AG09309 (cell line): ENCODE measurements around the gene CORO7.
A peak's percentile ranks its signal among the peaks of the same experiment; 100 is the strongest.

Source experiments
- DNase-seq: peaks from one replicate; pipeline ENCODE4 v3.0.0-alpha.2; 2010; ENCODE audit warnings: low read depth
- H3K4me3 ChIP-seq: 2 replicates; pipeline ENCODE4 v1.5.1; 2011; ENCODE audit warnings: mild to moderate bottlenecking, low read depth, low read length, moderate library complexity; ENCODE audit not compliant: control insufficient read depth
- TF ChIP-seq, protein P1 (sequence below): IDR thresholded peaks from 2 replicates; pipeline ENCODE4 v1.5.1; 2011; ENCODE audit warnings: mild to moderate bottlenecking, low read depth, low read length, inconsistent platforms; ENCODE audit not compliant: insufficient read depth, control insufficient read depth; ENCODE audit errors: missing control alignments

The CORO7 gene

DNA sequence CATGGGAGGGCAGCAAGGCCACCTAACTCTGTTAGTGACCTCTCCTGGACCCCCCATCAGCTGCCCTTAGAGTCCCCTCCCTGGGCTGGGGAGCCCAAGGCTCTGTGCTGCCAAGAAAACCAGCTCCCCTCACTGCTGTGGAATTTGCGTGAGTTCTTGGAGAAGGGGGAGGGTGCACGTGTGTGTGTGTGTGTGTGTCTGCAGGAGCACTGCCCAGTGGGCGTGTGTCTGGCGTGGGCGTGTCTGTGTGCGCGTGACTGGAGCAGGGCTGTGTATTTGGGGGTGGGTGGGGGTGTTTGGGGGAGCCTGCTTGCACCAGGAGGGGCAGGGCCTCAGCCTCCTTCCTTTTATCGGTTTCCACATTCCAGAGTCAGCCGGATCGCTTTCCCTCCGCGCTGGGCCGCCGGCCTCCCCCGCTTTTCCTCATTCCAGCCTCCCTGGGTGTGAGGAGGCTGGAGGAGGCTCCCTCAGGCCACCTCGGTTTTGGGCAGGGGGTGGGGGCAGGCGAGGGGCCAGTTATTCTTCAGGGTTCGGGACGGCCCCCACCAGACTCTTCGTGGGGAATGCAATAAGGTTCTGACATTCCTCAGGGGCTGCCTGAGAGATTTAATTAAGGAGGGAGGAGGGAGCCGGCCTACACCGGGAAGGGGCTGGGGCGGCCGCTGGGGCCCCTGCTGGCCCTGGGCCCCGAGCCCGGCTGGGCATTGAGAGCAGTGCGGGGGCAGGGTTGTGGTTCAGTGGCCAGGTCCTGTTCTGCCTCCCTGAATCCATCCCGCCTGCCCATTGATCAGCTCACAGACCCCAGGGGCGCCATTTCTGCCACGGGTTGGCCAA is 42.3 kb downstream of the CORO7 start:
- H3K4me3 ChIP-seq: peak overlapping the region; percentile 99
- TF ChIP-seq, protein P1, sequence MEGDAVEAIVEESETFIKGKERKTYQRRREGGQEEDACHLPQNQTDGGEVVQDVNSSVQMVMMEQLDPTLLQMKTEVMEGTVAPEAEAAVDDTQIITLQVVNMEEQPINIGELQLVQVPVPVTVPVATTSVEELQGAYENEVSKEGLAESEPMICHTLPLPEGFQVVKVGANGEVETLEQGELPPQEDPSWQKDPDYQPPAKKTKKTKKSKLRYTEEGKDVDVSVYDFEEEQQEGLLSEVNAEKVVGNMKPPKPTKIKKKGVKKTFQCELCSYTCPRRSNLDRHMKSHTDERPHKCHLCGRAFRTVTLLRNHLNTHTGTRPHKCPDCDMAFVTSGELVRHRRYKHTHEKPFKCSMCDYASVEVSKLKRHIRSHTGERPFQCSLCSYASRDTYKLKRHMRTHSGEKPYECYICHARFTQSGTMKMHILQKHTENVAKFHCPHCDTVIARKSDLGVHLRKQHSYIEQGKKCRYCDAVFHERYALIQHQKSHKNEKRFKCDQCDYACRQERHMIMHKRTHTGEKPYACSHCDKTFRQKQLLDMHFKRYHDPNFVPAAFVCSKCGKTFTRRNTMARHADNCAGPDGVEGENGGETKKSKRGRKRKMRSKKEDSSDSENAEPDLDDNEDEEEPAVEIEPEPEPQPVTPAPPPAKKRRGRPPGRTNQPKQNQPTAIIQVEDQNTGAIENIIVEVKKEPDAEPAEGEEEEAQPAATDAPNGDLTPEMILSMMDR: no peak
- DNase-seq: peak; percentile 98

DNA sequence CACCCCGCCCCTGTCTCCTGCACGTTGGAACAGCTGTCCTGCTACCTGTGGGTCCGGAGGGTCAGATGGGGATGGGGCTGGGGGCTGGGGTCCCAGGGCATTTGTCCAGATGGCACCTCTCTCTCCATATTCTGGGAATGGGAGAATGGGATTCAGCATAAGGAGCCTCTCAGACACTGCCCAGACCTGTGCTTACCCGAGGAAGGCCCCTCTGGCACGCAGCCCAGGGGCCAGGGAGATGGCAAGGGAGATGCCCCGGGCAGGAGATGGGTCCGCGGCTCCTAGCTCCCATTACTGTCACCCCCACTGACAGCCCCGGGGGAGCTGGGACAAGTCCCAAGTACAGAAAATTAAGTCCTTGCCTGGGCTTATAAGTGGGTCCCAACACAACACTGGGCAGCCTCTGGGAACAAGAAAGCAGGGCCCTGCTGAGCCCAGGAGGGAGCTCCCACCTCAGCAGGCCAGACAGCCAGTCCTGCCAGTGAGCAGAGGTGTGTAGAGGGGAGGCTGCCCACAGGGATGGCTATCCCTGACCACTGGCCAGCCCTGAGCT is 43.0 kb downstream of the CORO7 start:
- DNase-seq: no peak
- TF ChIP-seq, protein P1: no peak

GRCh38 chr16:4372578-4373355 is 43.6 kb downstream of the CORO7 start:
- DNase-seq: no peak
- TF ChIP-seq, protein P1: no peak
- peak overlapping the region; percentile 99 for H3K4me3 ChIP-seq

More for the DNA sequence above, 43.0 kb downstream of the CORO7 start:
- peak overlapping the region; percentile 99 for H3K4me3 ChIP-seq

DNA sequence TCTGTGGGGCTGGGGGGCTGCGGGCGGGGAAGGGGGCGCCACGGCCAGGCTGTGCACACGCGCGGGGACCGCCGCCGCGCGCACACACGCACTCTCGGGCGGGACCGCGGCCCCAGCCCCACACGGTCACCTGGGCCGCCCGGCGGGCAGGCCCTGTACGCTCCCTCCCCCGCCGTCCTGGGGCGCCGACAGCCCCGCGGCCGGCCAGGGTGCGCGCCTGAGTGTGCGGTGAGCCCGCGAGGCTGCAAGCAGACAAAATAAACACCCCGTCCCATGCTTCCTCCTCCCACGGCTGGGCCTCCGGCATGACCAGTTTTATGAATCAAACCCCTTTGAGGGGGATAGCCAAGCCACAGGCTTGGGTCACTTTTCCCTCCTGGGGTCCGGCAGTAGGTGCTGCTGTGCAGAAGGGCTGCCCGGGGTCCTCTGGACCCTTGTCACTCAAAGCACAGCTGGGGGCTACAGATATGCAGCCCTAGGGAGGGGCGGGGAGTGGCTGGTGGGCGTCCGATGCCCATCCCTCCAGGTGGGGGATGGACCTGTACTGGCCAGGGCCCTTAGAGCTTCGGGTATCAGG is 44.3 kb downstream of the CORO7 start:
- TF ChIP-seq, protein P1: no peak
- H3K4me3 ChIP-seq: peak overlapping the region; percentile 99
- no peak for DNase-seq

DNA sequence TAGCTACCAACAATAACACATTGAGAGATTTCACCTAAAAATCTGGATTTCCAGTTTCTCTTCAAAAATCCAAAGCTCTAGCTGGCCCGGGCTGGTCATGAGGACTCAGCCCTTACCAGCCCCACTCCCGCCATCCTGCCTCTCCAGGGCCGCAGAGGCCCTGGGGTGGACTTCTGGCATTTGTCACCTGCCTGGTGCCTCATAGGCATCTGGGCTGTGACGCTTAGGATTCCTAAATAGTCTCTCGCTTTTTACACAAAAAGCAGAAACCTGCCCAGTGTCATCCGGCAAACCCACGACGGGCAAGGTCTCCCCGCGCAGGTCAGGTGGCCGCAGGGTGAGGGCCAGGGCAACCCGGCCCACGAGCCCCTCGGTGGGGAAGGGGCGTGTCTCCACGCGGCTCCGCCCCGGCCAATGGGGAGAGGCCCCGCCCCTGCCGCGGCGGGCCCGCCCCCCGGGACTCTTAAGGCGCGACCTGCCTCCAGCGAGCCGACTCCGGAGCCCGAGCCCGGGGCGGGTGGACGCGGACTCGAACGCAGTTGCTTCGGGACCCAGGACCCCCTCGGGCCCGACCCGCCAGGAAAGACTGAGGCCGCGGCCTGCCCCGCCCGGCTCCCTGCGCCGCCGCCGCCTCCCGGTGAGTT is 44.9 kb downstream of the CORO7 start, which contains the start of gene VASN:
Gene VASN (plus strand): TSS at position 492 of the 644 bp plus-strand sequence. CDS start 9,030 bp downstream, outside the sequence.
- H3K4me3 ChIP-seq: peak within 1 kb of the TSS; percentile 99
- TF ChIP-seq, protein P1: no peak
- DNase-seq: no peak

DNA sequence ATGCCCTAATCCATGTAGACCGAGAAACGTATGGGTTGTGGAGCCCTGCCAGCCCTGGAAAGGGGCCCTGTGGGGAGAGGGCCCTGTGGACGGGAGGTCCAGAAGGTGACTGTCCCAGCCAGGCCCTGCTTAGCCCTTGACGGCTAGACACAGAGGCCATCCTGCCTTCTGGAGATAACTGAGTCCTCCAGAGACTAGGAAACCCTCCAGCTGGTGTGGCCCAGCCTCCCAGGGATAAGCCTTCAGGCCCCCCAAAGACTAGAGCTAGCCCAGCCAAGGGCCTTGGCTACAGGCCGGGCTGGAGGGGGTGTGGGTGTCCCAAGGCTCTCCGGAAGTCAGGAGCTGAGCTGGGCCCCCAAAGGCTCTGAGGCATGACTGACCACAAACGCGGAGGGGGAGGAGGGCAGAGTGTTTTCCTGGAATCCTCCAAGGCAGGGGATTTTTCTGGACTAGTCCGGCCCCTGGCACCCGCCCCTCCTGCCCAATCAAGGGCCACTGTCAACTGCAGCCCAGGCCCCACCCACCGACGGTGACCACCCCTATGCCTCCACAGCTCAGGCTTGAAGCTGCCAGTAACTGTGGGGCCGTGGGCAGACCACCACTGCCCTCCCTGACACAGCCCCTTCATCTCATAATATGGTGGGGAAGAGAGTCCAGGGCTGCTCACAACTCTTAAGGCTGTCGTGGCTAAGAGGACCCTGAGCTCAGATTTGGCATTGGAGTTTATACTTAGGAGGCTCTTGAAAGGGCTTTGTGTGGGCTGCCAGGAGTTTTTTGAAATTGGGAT is 45.6 kb downstream of the CORO7 start:
- TF ChIP-seq, protein P1: no peak
- peak; percentile 86 for DNase-seq
- peak overlapping the region; percentile 3; the same call in 1 of the 2 replicates for H3K4me3 ChIP-seq
